Measurements from ENCODE around the gene AGAP3. TPM values are rescaled to one million over a fixed set of nuclear protein-coding genes. Genes with fewer than 3 reads are reported as not detected.

The AGAP3 gene
- total RNA-seq, 1 donor from 2014 or later = 92.9 TPM

- no peak for FAIRE-seq
- DNase-seq (ENCODE audit: low spot score in 2 of 2) = no peak
Measured at GRCh38 chr7:151148319-151149259, 62.3 kb downstream of the AGAP3 start.

- FAIRE-seq (no peak), DNase-seq (ENCODE audit: low spot score in 2 of 2) (no peak)
Measured at GRCh38 chr7:151150388-151150787, 64.1 kb downstream of the AGAP3 start.

GRCh38 chr7:151152643-151153513 is 66.6 kb downstream of the AGAP3 start:
- DNase-seq (ENCODE audit: low spot score in 2 of 2) (no peak), FAIRE-seq (no peak)

- FAIRE-seq = no peak
- DNase-seq (ENCODE audit: low spot score in 2 of 2) = no peak
Measured at GRCh38 chr7:151157645-151158329, 71.5 kb downstream of the AGAP3 start.

- FAIRE-seq (no peak), DNase-seq (ENCODE audit: low spot score in 2 of 2) (no peak)
Measured at GRCh38 chr7:151161757-151162156, 75.5 kb downstream of the AGAP3 start.

GRCh38 chr7:151166629-151167196 is 80.4 kb downstream of the AGAP3 start:
- FAIRE-seq = no peak
- no peak for DNase-seq (ENCODE audit: low spot score in 2 of 2)

- no peak for FAIRE-seq
Measured at GRCh38 chr7:151167197-151167961, 81.1 kb downstream of the AGAP3 start, which contains the start of gene GBX1. Gene GBX1 (minus strand): TSS chr7:151167694. CDS start chr7:151167548, 146 bp downstream.

GRCh38 chr7:151168003-151168786 is 81.9 kb downstream of the AGAP3 start:
- FAIRE-seq (no peak), DNase-seq (ENCODE audit: low spot score in 2 of 2) (peak; percentile 65 to 69)

More at GRCh38 chr7:151167197-151167961, 81.1 kb downstream of the AGAP3 start, which contains the start of gene GBX1:
- peak in 1 of 2 donors; percentile 64 for DNase-seq (ENCODE audit: low spot score in 2 of 2)

GRCh38 chr7:151168787-151169162 is 82.5 kb downstream of the AGAP3 start:
- FAIRE-seq = no peak
- DNase-seq (ENCODE audit: low spot score in 2 of 2) = no peak

GRCh38 chr7:151172273-151173141 is 86.2 kb downstream of the AGAP3 start:
- FAIRE-seq = no peak
- peak; percentile 92 to 94 for DNase-seq (ENCODE audit: low spot score in 2 of 2)

GRCh38 chr7:151173386-151174245 is 87.3 kb downstream of the AGAP3 start:
- no peak for FAIRE-seq
- peak in 1 of 2 donors; percentile 22 for DNase-seq (ENCODE audit: low spot score in 2 of 2)

GRCh38 chr7:151174246-151175046 is 88.2 kb downstream of the AGAP3 start:
- DNase-seq (ENCODE audit: low spot score in 2 of 2) (peak in 1 of 2 donors; percentile 70), FAIRE-seq (no peak)

- DNase-seq (ENCODE audit: low spot score in 2 of 2) (no peak), FAIRE-seq (no peak)
Measured at GRCh38 chr7:151175047-151175792, 88.9 kb downstream of the AGAP3 start.

GRCh38 chr7:151175793-151176311 is 89.6 kb downstream of the AGAP3 start:
- FAIRE-seq = no peak
- DNase-seq (ENCODE audit: low spot score in 2 of 2) = no peak

- FAIRE-seq (no peak), DNase-seq (ENCODE audit: low spot score in 2 of 2) (no peak)
Measured at GRCh38 chr7:151176401-151176800, 90.1 kb downstream of the AGAP3 start.
